ENCODE data around the gene CAPN6. TPM values are rescaled to one million over a fixed set of nuclear protein-coding genes. Genes with fewer than 3 reads are reported as not detected.

The CAPN6 gene
- total RNA-seq, 2 donors from 2014 or later: 0.14 to 0.63 TPM

DNA sequence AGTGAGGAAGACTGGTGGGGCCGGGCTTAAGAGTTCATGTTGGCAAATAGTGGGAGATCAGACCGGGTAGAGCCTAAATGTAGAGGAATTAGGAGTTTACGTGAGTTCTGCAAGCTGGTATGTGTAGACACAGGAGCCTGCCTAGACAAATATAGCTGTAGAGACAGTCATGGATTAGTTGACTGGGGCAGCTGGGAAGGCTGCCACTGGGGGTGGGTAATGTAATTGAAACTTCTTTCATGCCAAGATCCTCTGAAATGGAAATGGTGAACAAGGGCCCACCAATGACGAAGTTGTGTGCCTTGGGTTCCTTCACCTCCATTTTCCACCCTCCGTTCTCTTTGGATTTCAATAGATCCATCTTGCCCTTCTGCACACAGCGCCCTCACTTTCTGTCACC, 11.9 kb upstream of the CAPN6 start:
- TF ChIP-seq, protein P1, sequence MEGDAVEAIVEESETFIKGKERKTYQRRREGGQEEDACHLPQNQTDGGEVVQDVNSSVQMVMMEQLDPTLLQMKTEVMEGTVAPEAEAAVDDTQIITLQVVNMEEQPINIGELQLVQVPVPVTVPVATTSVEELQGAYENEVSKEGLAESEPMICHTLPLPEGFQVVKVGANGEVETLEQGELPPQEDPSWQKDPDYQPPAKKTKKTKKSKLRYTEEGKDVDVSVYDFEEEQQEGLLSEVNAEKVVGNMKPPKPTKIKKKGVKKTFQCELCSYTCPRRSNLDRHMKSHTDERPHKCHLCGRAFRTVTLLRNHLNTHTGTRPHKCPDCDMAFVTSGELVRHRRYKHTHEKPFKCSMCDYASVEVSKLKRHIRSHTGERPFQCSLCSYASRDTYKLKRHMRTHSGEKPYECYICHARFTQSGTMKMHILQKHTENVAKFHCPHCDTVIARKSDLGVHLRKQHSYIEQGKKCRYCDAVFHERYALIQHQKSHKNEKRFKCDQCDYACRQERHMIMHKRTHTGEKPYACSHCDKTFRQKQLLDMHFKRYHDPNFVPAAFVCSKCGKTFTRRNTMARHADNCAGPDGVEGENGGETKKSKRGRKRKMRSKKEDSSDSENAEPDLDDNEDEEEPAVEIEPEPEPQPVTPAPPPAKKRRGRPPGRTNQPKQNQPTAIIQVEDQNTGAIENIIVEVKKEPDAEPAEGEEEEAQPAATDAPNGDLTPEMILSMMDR (IDR thresholded peaks at IDR 0.05): no peak
- Histone ChIP-seq H3K27ac (no peak overlapping the region), H3K27me3 (replicated peaks; ENCODE audit: insufficient read depth) (no peaks in the 10 kb centered on the region)

DNA sequence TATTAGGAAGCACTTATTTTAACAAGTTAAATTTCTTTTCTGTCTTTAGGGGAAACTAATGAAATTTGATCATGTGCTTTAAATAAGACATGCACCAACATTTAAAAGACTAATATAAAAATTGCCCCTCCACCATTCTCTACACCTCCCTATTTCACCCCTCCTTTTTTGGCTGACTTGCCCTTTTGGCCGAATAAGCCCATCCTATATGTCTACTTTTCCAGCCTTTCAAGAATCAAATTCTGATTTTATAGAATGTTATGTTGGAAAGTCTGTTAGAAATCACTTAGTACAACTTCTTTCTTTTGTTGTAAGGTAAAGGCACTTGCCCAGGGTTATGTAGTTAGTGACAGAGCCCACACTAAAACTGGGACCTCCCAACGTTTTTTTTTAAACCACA, 1.8 kb downstream of the CAPN6 start:
- H3K27me3 ChIP-seq (replicated peaks; ENCODE audit: insufficient read depth): no peaks in the 10 kb centered on the region
- H3K36me3 ChIP-seq: no peaks in the 10 kb centered on the region
- no peaks in the 10 kb centered on the region for H3K4me1 ChIP-seq (ENCODE audit: control insufficient read depth in 1 of 2, low read depth in 2 of 2)
- no peaks in the 10 kb centered on the region for H3K9me3 ChIP-seq
- TF ChIP-seq, protein P1 (IDR thresholded peaks at IDR 0.05): no peak
- no peak for ATAC-seq (ENCODE audit: insufficient number of reproducible peaks, low FRiP score, low read depth)
- DNase-seq (ENCODE audit: low spot score): no peak
- H3K27ac ChIP-seq: no peak overlapping the region
- H3K4me3 ChIP-seq: no peak overlapping the region

More for the DNA sequence above, 11.9 kb upstream of the CAPN6 start:
- H3K4me3 ChIP-seq: no peak overlapping the region
- H3K36me3 ChIP-seq: no peaks in the 10 kb centered on the region
- H3K4me1 ChIP-seq (ENCODE audit: control insufficient read depth in 1 of 2, low read depth in 2 of 2): no peaks in the 10 kb centered on the region
- DNase-seq (ENCODE audit: low spot score) (no peak), ATAC-seq (ENCODE audit: insufficient number of reproducible peaks, low FRiP score, low read depth) (no peak)
- no peaks in the 10 kb centered on the region for H3K9me3 ChIP-seq

DNA sequence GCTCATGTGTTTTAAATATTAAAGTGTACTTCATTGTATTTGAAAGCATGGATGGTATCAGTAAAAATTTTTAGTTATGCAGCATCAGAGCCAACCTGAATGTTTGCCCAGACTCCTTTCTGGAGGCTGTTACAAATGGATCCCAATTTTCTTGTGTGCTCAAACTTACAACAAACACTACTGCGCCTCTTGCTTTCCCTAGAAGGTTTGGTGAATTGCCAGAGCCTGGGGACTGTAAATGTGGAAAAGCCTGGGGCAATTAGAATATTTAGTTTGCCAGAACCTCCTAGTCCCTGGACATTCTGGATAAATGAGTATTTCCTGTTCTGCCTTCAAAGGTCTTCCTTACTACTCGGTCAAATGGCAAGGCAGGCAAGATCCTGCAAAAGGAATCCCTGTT, 4.8 kb downstream of the CAPN6 start:
- H3K27ac ChIP-seq: no peak overlapping the region
- H3K4me3 ChIP-seq: no peak overlapping the region
- ATAC-seq (ENCODE audit: insufficient number of reproducible peaks, low FRiP score, low read depth): no peak
- H3K9me3 ChIP-seq: no peaks in the 10 kb centered on the region
- no peak for DNase-seq (ENCODE audit: low spot score)
- no peaks in the 10 kb centered on the region for H3K4me1 ChIP-seq (ENCODE audit: control insufficient read depth in 1 of 2, low read depth in 2 of 2)
- TF ChIP-seq, protein P1 (IDR thresholded peaks at IDR 0.05): no peak
- no peaks in the 10 kb centered on the region for H3K27me3 ChIP-seq (replicated peaks; ENCODE audit: insufficient read depth)
- no peaks in the 10 kb centered on the region for H3K36me3 ChIP-seq

DNA sequence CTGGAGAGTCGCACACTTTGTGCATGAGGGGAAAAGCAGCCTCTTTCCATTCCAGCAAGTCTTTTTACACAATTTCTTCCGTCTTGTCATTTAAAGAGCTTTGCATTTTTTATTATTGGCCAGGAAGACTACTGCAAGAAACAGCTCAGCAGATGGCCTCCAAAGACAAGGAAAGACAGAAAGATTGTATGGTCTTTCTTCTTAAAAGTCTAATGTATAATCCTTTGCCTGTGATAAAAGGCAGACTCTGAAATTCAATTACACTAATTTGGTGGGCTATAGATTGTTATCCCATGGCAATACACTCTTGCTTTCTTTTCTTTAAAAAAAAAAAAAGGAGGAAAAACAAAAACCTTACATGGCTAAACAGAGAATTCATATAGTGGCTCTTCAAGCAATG, 5.9 kb downstream of the CAPN6 start:
- H3K9me3 ChIP-seq: no peaks in the 10 kb centered on the region
- TF ChIP-seq, protein P1 (IDR thresholded peaks at IDR 0.05): no peak
- no peak overlapping the region for H3K4me3 ChIP-seq
- DNase-seq (ENCODE audit: low spot score): no peak
- H3K27me3 ChIP-seq (replicated peaks; ENCODE audit: insufficient read depth): no peaks in the 10 kb centered on the region
- ATAC-seq (ENCODE audit: insufficient number of reproducible peaks, low FRiP score, low read depth): no peak
- H3K36me3 ChIP-seq: no peaks in the 10 kb centered on the region
- H3K27ac ChIP-seq: no peak overlapping the region
- no peaks in the 10 kb centered on the region for H3K4me1 ChIP-seq (ENCODE audit: control insufficient read depth in 1 of 2, low read depth in 2 of 2)

DNA sequence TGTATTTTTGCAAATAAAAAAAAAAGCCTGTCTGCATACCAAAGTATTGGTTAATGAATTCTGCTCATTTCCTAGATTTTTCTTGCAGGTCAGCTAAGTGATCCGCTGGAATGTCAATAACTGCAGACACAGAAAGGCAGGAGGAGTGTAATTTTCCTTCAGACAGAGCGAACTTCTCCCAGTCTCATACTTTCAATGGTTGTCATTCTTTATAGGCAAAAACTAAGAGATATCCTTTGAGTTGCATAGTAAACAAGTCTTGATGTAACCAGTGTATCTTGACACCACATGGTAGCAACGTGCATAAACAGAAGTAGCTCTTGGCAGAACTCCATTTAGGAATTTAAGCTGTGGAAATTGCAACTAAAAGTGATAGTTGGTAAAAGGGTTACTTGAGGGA, 8.2 kb downstream of the CAPN6 start:
- H3K27me3 ChIP-seq (replicated peaks; ENCODE audit: insufficient read depth): no peaks in the 10 kb centered on the region
- DNase-seq (ENCODE audit: low spot score) (no peak), ATAC-seq (ENCODE audit: insufficient number of reproducible peaks, low FRiP score, low read depth) (no peak)
- H3K4me1 ChIP-seq (ENCODE audit: control insufficient read depth in 1 of 2, low read depth in 2 of 2): no peaks in the 10 kb centered on the region
- no peaks in the 10 kb centered on the region for H3K36me3 ChIP-seq
- TF ChIP-seq, protein P1 (IDR thresholded peaks at IDR 0.05): no peak
- no peak overlapping the region for H3K27ac ChIP-seq
- no peak overlapping the region for H3K4me3 ChIP-seq
- H3K9me3 ChIP-seq: no peaks in the 10 kb centered on the region

Data from thoracic aorta (tissue), 2 donors.